ENCODE measurements around the gene YIPF2.

- TF ChIP-seq POLR2AphosphoS5 (IDR thresholded peaks at IDR 0.05) (no peak), CTCF (IDR thresholded peaks at IDR 0.05) (no peak)
Observed at GRCh38 chr19:10962863-10963262, 34.4 kb upstream of the YIPF2 start.

Measured in transverse colon (tissue), 4 donors.